ENCODE results near the gene NEUROD4. TPM values are rescaled to one million over a fixed set of nuclear protein-coding genes. Genes with fewer than 3 reads are reported as not detected.

Gene NEUROD4
- total and polyA plus RNA-seq, 10 of the 15 experiments (the other 5 are each of a cell fraction or from before 2014, with no cell fraction given) = 0.06 TPM; not detected in 9

DNA sequence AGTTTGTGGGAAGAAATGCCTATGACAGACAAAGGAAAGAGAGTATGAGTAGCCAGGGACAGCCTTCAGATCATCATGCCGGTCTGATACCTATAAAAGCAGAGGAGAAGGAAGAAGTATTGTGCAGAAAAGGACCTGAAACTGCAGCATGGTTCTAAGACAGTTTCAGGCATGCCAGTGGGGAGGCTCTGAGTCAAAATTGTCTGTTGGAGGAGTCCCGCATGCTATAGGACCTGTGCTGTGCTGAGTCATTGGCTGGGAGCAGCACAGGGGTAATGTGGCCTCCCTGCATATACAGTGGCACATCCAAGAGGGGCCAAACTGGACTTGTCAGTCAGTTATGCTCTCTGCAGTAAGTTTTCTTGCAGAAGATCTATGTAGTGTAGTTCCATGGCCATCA is 40.7 kb downstream of the NEUROD4 start (continued):
- TF ChIP-seq, protein P1, sequence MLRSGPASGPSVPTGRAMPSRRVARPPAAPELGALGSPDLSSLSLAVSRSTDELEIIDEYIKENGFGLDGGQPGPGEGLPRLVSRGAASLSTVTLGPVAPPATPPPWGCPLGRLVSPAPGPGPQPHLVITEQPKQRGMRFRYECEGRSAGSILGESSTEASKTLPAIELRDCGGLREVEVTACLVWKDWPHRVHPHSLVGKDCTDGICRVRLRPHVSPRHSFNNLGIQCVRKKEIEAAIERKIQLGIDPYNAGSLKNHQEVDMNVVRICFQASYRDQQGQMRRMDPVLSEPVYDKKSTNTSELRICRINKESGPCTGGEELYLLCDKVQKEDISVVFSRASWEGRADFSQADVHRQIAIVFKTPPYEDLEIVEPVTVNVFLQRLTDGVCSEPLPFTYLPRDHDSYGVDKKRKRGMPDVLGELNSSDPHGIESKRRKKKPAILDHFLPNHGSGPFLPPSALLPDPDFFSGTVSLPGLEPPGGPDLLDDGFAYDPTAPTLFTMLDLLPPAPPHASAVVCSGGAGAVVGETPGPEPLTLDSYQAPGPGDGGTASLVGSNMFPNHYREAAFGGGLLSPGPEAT (IDR thresholded peaks at IDR 0.05; ENCODE audit: low read depth) = no peak
- TF ChIP-seq BCLAF1 (IDR thresholded peaks at IDR 0.05) (no peak), SIN3A (IDR thresholded peaks at IDR 0.05; ENCODE audit: low read depth, low read length) (no peak), ETV6 (conservative IDR thresholded peaks at IDR 0.05 in 1 of 2, IDR thresholded peaks at IDR 0.05 in 1 of 2; ENCODE audit: borderline replicate concordance in 1 of 2, low read depth in 1 of 2) (peak in 1 of 2 experiments; percentile 57; a peak in 1 of 4 replicates), FOS (IDR thresholded peaks at IDR 0.05; ENCODE audit: borderline replicate concordance, extremely low read depth, insufficient read length) (no peak), E4F1 (IDR thresholded peaks at IDR 0.05; ENCODE audit: borderline replicate concordance, partially characterized antibody) (no peak), ZBTB40 (IDR thresholded peaks at IDR 0.05; ENCODE audit: borderline replicate concordance) (no peak), RUNX3 (IDR thresholded peaks at IDR 0.05; ENCODE audit: low read length) (peak; percentile 43), ZNF384 (IDR thresholded peaks at IDR 0.05; ENCODE audit: borderline replicate concordance, low read depth, low read length) (no peak), POLR2AphosphoS2 (IDR thresholded peaks at IDR 0.05; ENCODE audit: low read depth, low read length) (no peak), EGR1 (IDR thresholded peaks at IDR 0.05; ENCODE audit: borderline replicate concordance in 1 of 2, low read depth in 2 of 2, low read length in 2 of 2) (no peak), FOXK2 (IDR thresholded peaks at IDR 0.05) (no peak), MTA2 (IDR thresholded peaks at IDR 0.05; ENCODE audit: low read depth) (no peak), SRF (IDR thresholded peaks at IDR 0.05; ENCODE audit: low read depth in 2 of 2, low read length in 2 of 2) (no peak), TCF7 (IDR thresholded peaks at IDR 0.05; ENCODE audit: borderline replicate concordance) (no peak)

All from GM12878 (cell line).